ENCODE results near the gene PRPF4.

The PRPF4 gene

GRCh38 chr9:113313261-113313660 lies 37.8 kb downstream of the PRPF4 start:
- Histone ChIP-seq H3K27me3 (ENCODE audit: insufficient read depth, low read length, poor library complexity) (no peaks in the 10 kb centered on the region), H3K36me3 (ENCODE audit: insufficient read depth, low read length) (no peaks in the 10 kb centered on the region), H3K9me3 (ENCODE audit: insufficient read depth, low read length, severe bottlenecking) (no peaks in the 10 kb centered on the region), H3K27ac (ENCODE audit: low read length) (no peak overlapping the region), H2AFZ (ENCODE audit: low read depth, low read length) (no peak overlapping the region), H3K4me1 (ENCODE audit: insufficient read depth, low read length) (no peaks in the 10 kb centered on the region), H3K4me2 (ENCODE audit: insufficient read depth, low read length) (no peak overlapping the region), H3K9ac (ENCODE audit: low read depth, low read length) (no peak overlapping the region), H3K79me2 (ENCODE audit: insufficient read depth, low read length) (no peaks in the 10 kb centered on the region), H3K4me3 (ENCODE audit: low read depth in 1 of 2, low read length in 2 of 2) (no peak overlapping the region), H4K20me1 (ENCODE audit: insufficient read depth, low read length) (no peaks in the 10 kb centered on the region)
- TF ChIP-seq EZH2 (IDR thresholded peaks at IDR 0.05; ENCODE audit: borderline replicate concordance, low read depth, low read length, severe bottlenecking) (no peak), CTCF (IDR thresholded peaks at IDR 0.05; ENCODE audit: borderline replicate concordance, extremely low read depth, low read length, poor library complexity, severe bottlenecking) (no peak)
- ATAC-seq (ENCODE audit: insufficient read depth, low read depth) (no peak), DNase-seq (no peak)

- no peak for DNase-seq
- H3K4me2 ChIP-seq (ENCODE audit: insufficient read depth, low read length), result no peak overlapping the region
- no peak overlapping the region for H3K27ac ChIP-seq (ENCODE audit: low read length)
- TF ChIP-seq EZH2 (IDR thresholded peaks at IDR 0.05; ENCODE audit: borderline replicate concordance, low read depth, low read length, severe bottlenecking), result no peak
- no peak for TF ChIP-seq CTCF (IDR thresholded peaks at IDR 0.05; ENCODE audit: borderline replicate concordance, extremely low read depth, low read length, poor library complexity, severe bottlenecking)
- H3K27me3 ChIP-seq (ENCODE audit: insufficient read depth, low read length, poor library complexity), result no peaks in the 10 kb centered on the region
- no peaks in the 10 kb centered on the region for H3K4me1 ChIP-seq (ENCODE audit: insufficient read depth, low read length)
- no peak overlapping the region for H3K9ac ChIP-seq (ENCODE audit: low read depth, low read length)
- H3K4me3 ChIP-seq (ENCODE audit: low read depth in 1 of 2, low read length in 2 of 2), result no peak overlapping the region
- no peak for ATAC-seq (ENCODE audit: insufficient read depth, low read depth)
- no peaks in the 10 kb centered on the region for H3K79me2 ChIP-seq (ENCODE audit: insufficient read depth, low read length)
- H2AFZ ChIP-seq (ENCODE audit: low read depth, low read length), result no peak overlapping the region
- no peaks in the 10 kb centered on the region for H4K20me1 ChIP-seq (ENCODE audit: insufficient read depth, low read length)
- H3K9me3 ChIP-seq (ENCODE audit: insufficient read depth, low read length, severe bottlenecking), result no peaks in the 10 kb centered on the region
- H3K36me3 ChIP-seq (ENCODE audit: insufficient read depth, low read length), result no peaks in the 10 kb centered on the region
Measured at GRCh38 chr9:113315231-113315630, 39.8 kb downstream of the PRPF4 start.

GRCh38 chr9:113316030-113316429 lies 40.6 kb downstream of the PRPF4 start:
- Histone ChIP-seq H3K9me3 (ENCODE audit: insufficient read depth, low read length, severe bottlenecking) (no peaks in the 10 kb centered on the region), H2AFZ (ENCODE audit: low read depth, low read length) (no peak overlapping the region), H3K4me3 (ENCODE audit: low read depth in 1 of 2, low read length in 2 of 2) (no peak overlapping the region), H4K20me1 (ENCODE audit: insufficient read depth, low read length) (no peaks in the 10 kb centered on the region), H3K9ac (ENCODE audit: low read depth, low read length) (no peak overlapping the region), H3K79me2 (ENCODE audit: insufficient read depth, low read length) (no peaks in the 10 kb centered on the region), H3K36me3 (ENCODE audit: insufficient read depth, low read length) (no peaks in the 10 kb centered on the region), H3K27ac (ENCODE audit: low read length) (no peak overlapping the region), H3K4me1 (ENCODE audit: insufficient read depth, low read length) (no peaks in the 10 kb centered on the region), H3K4me2 (ENCODE audit: insufficient read depth, low read length) (no peak overlapping the region), H3K27me3 (ENCODE audit: insufficient read depth, low read length, poor library complexity) (no peaks in the 10 kb centered on the region)
- ATAC-seq (ENCODE audit: insufficient read depth, low read depth) (no peak), DNase-seq (no peak)
- TF ChIP-seq CTCF (IDR thresholded peaks at IDR 0.05; ENCODE audit: borderline replicate concordance, extremely low read depth, low read length, poor library complexity, severe bottlenecking) (no peak), EZH2 (IDR thresholded peaks at IDR 0.05; ENCODE audit: borderline replicate concordance, low read depth, low read length, severe bottlenecking) (no peak)

GRCh38 chr9:113317777-113318176 lies 42.3 kb downstream of the PRPF4 start:
- no peaks in the 10 kb centered on the region for H3K79me2 ChIP-seq (ENCODE audit: insufficient read depth, low read length)
- no peaks in the 10 kb centered on the region for H3K4me1 ChIP-seq (ENCODE audit: insufficient read depth, low read length)
- no peak for ATAC-seq (ENCODE audit: insufficient read depth, low read depth)

More at GRCh38 chr9:113317777-113318176, 42.3 kb downstream of the PRPF4 start:
- no peak overlapping the region for H3K9ac ChIP-seq (ENCODE audit: low read depth, low read length)
- H3K4me2 ChIP-seq (ENCODE audit: insufficient read depth, low read length), result no peak overlapping the region
- no peaks in the 10 kb centered on the region for H3K27me3 ChIP-seq (ENCODE audit: insufficient read depth, low read length, poor library complexity)
- no peak overlapping the region for H3K4me3 ChIP-seq (ENCODE audit: low read depth in 1 of 2, low read length in 2 of 2)
- H3K27ac ChIP-seq (ENCODE audit: low read length), result no peak overlapping the region
- no peak overlapping the region for H2AFZ ChIP-seq (ENCODE audit: low read depth, low read length)
- no peak for DNase-seq
- no peaks in the 10 kb centered on the region for H3K36me3 ChIP-seq (ENCODE audit: insufficient read depth, low read length)
- no peak for TF ChIP-seq CTCF (IDR thresholded peaks at IDR 0.05; ENCODE audit: borderline replicate concordance, extremely low read depth, low read length, poor library complexity, severe bottlenecking)
- TF ChIP-seq EZH2 (IDR thresholded peaks at IDR 0.05; ENCODE audit: borderline replicate concordance, low read depth, low read length, severe bottlenecking), result no peak
- H3K9me3 ChIP-seq (ENCODE audit: insufficient read depth, low read length, severe bottlenecking), result no peaks in the 10 kb centered on the region
- H4K20me1 ChIP-seq (ENCODE audit: insufficient read depth, low read length), result no peaks in the 10 kb centered on the region

Measured in DND-41 (cell line).